Measurements from ENCODE around the gene DDRGK1. TPM values are rescaled to one million over a fixed set of nuclear protein-coding genes. Genes with fewer than 3 reads are reported as not detected.

The DDRGK1 gene
- polyA plus RNA-seq, 1 donor from 2014 or later = 67.6 TPM

- Histone ChIP-seq H3K36me3 (ENCODE audit: insufficient read depth, low read length) (no peaks in the 10 kb centered on the region), H4K20me1 (ENCODE audit: insufficient read depth) (no peaks in the 10 kb centered on the region), H3K4me3 (ENCODE audit: low read length) (no peak overlapping the region), H3K27ac (ENCODE audit: low read length) (no peak overlapping the region), H3K9me3 (ENCODE audit: low read length) (no peaks in the 10 kb centered on the region), H3K9ac (ENCODE audit: low read length) (no peak overlapping the region), H3K79me2 (replicated peaks; ENCODE audit: insufficient read depth, low read length) (peaks cover 5% of the 10 kb centered on the region), H3K4me2 (ENCODE audit: low read length) (no peak overlapping the region), H2AFZ (ENCODE audit: low read depth, low read length) (no peak overlapping the region), H3K9me2 (ENCODE audit: insufficient read depth, low read length) (no peaks in the 10 kb centered on the region), H3F3A (ENCODE audit: insufficient read depth, low read length, poor library complexity, severe bottlenecking) (no peaks in the 10 kb centered on the region), H3K27me3 (ENCODE audit: insufficient read depth, low read depth, low read length) (no peaks in the 10 kb centered on the region)
- TF ChIP-seq POLR2AphosphoS5 (IDR thresholded peaks at IDR 0.05) (no peak), REST (IDR thresholded peaks at IDR 0.05; ENCODE audit: borderline replicate concordance) (no peak), RAD21 (conservative IDR thresholded peaks at IDR 0.05) (no peak), MXI1 (conservative IDR thresholded peaks at IDR 0.05; ENCODE audit: poor library complexity, severe bottlenecking) (no peak), TAF1 (IDR thresholded peaks at IDR 0.05; ENCODE audit: low read depth) (no peak), SMC3 (conservative IDR thresholded peaks at IDR 0.05; ENCODE audit: poor library complexity) (no peak), EP300 (conservative IDR thresholded peaks at IDR 0.05; ENCODE audit: poor library complexity, severe bottlenecking) (no peak), EZH2 (IDR thresholded peaks at IDR 0.05; ENCODE audit: borderline replicate concordance, insufficient read depth, low read length, poor library complexity, severe bottlenecking) (no peak), CTCF (IDR thresholded peaks at IDR 0.05; ENCODE audit: poor library complexity, severe bottlenecking) (no peak)
Measured at GRCh38 chr20:3167738-3168078, 36.8 kb downstream of the DDRGK1 start.

- Histone ChIP-seq H3K9me2 (ENCODE audit: insufficient read depth, low read length) (no peaks in the 10 kb centered on the region), H3K9ac (ENCODE audit: low read length) (no peak overlapping the region), H2AFZ (ENCODE audit: low read depth, low read length) (no peak overlapping the region), H3K4me2 (ENCODE audit: low read length) (no peak overlapping the region), H3F3A (ENCODE audit: insufficient read depth, low read length, poor library complexity, severe bottlenecking) (no peaks in the 10 kb centered on the region), H3K27ac (ENCODE audit: low read length) (no peak overlapping the region), H3K36me3 (ENCODE audit: insufficient read depth, low read length) (no peaks in the 10 kb centered on the region), H3K9me3 (ENCODE audit: low read length) (no peaks in the 10 kb centered on the region), H3K4me3 (ENCODE audit: low read length) (no peak overlapping the region), H3K79me2 (replicated peaks; ENCODE audit: insufficient read depth, low read length) (no peaks in the 10 kb centered on the region), H3K27me3 (ENCODE audit: insufficient read depth, low read depth, low read length) (no peaks in the 10 kb centered on the region), H4K20me1 (ENCODE audit: insufficient read depth) (no peaks in the 10 kb centered on the region)
- TF ChIP-seq REST (IDR thresholded peaks at IDR 0.05; ENCODE audit: borderline replicate concordance) = no peak
- no peak for TF ChIP-seq EP300 (conservative IDR thresholded peaks at IDR 0.05; ENCODE audit: poor library complexity, severe bottlenecking)
- TF ChIP-seq CTCF (IDR thresholded peaks at IDR 0.05; ENCODE audit: poor library complexity, severe bottlenecking) = no peak
- TF ChIP-seq EZH2 (IDR thresholded peaks at IDR 0.05; ENCODE audit: borderline replicate concordance, insufficient read depth, low read length, poor library complexity, severe bottlenecking) = no peak
- no peak for TF ChIP-seq MXI1 (conservative IDR thresholded peaks at IDR 0.05; ENCODE audit: poor library complexity, severe bottlenecking)
Measured at GRCh38 chr20:3166913-3167342, 37.6 kb downstream of the DDRGK1 start.
